ENCODE data around the gene ZNF511.

Gene ZNF511

GRCh38 chr10:133336577-133337369, 28.1 kb downstream of the ZNF511 start, which contains the start of gene CALY (continued):
- TF ChIP-seq, protein P1, sequence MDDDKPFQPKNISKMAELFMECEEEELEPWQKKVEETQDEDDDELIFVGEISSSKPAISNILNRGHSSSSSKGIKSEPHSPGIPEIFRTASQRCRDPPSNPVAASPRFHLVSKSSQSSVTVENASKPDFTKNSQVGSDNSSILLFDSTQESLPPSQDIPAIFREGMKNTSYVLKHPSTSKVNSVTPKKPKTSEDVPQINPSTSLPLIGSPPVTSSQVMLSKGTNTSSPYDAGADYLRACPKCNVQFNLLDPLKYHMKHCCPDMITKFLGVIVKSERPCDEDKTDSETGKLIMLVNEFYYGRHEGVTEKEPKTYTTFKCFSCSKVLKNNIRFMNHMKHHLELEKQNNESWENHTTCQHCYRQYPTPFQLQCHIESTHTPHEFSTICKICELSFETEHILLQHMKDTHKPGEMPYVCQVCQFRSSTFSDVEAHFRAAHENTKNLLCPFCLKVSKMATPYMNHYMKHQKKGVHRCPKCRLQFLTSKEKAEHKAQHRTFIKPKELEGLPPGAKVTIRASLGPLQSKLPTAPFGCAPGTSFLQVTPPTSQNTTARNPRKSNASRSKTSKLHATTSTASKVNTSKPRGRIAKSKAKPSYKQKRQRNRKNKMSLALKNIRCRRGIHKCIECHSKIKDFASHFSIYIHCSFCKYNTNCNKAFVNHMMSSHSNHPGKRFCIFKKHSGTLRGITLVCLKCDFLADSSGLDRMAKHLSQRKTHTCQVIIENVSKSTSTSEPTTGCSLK (tag by site-specific recombination; IDR thresholded peaks at IDR 0.05): no peak
- no peak for TF ChIP-seq ZNF37A (tag by site-specific recombination; IDR thresholded peaks at IDR 0.05)
- no peak for TF ChIP-seq GFI1B (tag by site-specific recombination; IDR thresholded peaks at IDR 0.05)
- no peak for TF ChIP-seq ZNF561 (tag by site-specific recombination; IDR thresholded peaks at IDR 0.05; ENCODE audit: borderline replicate concordance)
- TF ChIP-seq ZFP41 (tag by site-specific recombination; IDR thresholded peaks at IDR 0.05; ENCODE audit: borderline replicate concordance): no peak
- TF ChIP-seq MYNN (tag by site-specific recombination; IDR thresholded peaks at IDR 0.05; ENCODE audit: borderline replicate concordance): no peak
- TF ChIP-seq YY2 (tag by site-specific recombination; IDR thresholded peaks at IDR 0.05): no peak
- TF ChIP-seq BCL11A (tag by site-specific recombination; IDR thresholded peaks at IDR 0.05; ENCODE audit: low read depth): no peak
- no peak for TF ChIP-seq ZFP3 (tag by site-specific recombination; IDR thresholded peaks at IDR 0.05; ENCODE audit: low read depth)
- TF ChIP-seq ZNF670 (tag by site-specific recombination; IDR thresholded peaks at IDR 0.05; ENCODE audit: low read depth): peak; percentile 83; the same call in 1 of the 2 replicates
- TF ChIP-seq ZEB2 (tag by site-specific recombination; IDR thresholded peaks at IDR 0.05): peak; percentile 56; the same call in 1 of the 2 replicates
- TF ChIP-seq PRDM1 (tag by site-specific recombination; IDR thresholded peaks at IDR 0.05): no peak
- TF ChIP-seq, protein P2, sequence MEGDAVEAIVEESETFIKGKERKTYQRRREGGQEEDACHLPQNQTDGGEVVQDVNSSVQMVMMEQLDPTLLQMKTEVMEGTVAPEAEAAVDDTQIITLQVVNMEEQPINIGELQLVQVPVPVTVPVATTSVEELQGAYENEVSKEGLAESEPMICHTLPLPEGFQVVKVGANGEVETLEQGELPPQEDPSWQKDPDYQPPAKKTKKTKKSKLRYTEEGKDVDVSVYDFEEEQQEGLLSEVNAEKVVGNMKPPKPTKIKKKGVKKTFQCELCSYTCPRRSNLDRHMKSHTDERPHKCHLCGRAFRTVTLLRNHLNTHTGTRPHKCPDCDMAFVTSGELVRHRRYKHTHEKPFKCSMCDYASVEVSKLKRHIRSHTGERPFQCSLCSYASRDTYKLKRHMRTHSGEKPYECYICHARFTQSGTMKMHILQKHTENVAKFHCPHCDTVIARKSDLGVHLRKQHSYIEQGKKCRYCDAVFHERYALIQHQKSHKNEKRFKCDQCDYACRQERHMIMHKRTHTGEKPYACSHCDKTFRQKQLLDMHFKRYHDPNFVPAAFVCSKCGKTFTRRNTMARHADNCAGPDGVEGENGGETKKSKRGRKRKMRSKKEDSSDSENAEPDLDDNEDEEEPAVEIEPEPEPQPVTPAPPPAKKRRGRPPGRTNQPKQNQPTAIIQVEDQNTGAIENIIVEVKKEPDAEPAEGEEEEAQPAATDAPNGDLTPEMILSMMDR (tag by site-specific recombination; IDR thresholded peaks at IDR 0.05): no peak
- TF ChIP-seq ZNF791 (tag by site-specific recombination; IDR thresholded peaks at IDR 0.05): no peak
- no peak for TF ChIP-seq ZNF76 (tag by site-specific recombination; IDR thresholded peaks at IDR 0.05; ENCODE audit: borderline replicate concordance, low read depth)
- TF ChIP-seq ZNF350 (tag by site-specific recombination; IDR thresholded peaks at IDR 0.05): no peak
- peak; percentile 14 for TF ChIP-seq KLF17 (tag by site-specific recombination; IDR thresholded peaks at IDR 0.05)
- TF ChIP-seq ZNF645 (tag by site-specific recombination; IDR thresholded peaks at IDR 0.05): no peak

DNA sequence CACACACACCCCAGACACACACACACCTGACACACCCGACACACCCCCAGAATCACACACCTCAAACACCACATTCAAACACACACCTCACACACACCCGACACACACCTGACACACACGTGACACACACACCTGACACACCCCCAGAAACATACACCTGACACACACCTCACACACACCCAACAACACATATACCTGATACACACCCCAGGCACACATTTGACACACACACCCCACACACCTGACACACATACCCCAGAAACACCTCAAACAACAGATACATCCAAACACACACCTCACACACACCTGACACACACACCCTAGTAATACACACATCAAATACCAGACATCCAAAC, 28.6 kb downstream of the ZNF511 start:
- Histone ChIP-seq H3K27ac (ENCODE audit: extremely low read depth, low read depth, low read length) (no peak overlapping the region), H3K4me1 (ENCODE audit: control insufficient read depth, insufficient read depth, low read length) (peaks cover 2% of the 10 kb centered on the region; the same call in 1 of the 2 replicates), H3K36me3 (ENCODE audit: control insufficient read depth in 2 of 2, insufficient read depth in 1 of 2, low read length in 2 of 2) (no peaks in the 10 kb centered on the region), H3K9me3 (ENCODE audit: control insufficient read depth, insufficient read depth, low read depth, low read length) (no peaks in the 10 kb centered on the region), H3K4me3 (ENCODE audit: low read depth, low read length) (no peak overlapping the region)
- POLR2A ChIA-PET: no interaction called here
- CTCF ChIA-PET: no interaction called here
- TF ChIP-seq, protein P3, sequence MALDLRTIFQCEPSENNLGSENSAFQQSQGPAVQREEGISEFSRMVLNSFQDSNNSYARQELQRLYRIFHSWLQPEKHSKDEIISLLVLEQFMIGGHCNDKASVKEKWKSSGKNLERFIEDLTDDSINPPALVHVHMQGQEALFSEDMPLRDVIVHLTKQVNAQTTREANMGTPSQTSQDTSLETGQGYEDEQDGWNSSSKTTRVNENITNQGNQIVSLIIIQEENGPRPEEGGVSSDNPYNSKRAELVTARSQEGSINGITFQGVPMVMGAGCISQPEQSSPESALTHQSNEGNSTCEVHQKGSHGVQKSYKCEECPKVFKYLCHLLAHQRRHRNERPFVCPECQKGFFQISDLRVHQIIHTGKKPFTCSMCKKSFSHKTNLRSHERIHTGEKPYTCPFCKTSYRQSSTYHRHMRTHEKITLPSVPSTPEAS (tag by site-specific recombination; IDR thresholded peaks at IDR 0.05): 0 out of 2 replicates have a peak, but pooled peaks have one; percentile 5
- TF ChIP-seq KLF1 (tag by site-specific recombination; IDR thresholded peaks at IDR 0.05) (peak; percentile 21; the same call in 1 of the 2 replicates), ZNF416 (tag by site-specific recombination; IDR thresholded peaks at IDR 0.05) (0 out of 2 replicates have a peak, but pooled peaks have one; percentile 9), ZNF112 (tag by site-specific recombination; IDR thresholded peaks at IDR 0.05) (no peak), ZNF530 (tag by site-specific recombination; IDR thresholded peaks at IDR 0.05; ENCODE audit: low read depth) (no peak)
- TF ChIP-seq, protein P4, sequence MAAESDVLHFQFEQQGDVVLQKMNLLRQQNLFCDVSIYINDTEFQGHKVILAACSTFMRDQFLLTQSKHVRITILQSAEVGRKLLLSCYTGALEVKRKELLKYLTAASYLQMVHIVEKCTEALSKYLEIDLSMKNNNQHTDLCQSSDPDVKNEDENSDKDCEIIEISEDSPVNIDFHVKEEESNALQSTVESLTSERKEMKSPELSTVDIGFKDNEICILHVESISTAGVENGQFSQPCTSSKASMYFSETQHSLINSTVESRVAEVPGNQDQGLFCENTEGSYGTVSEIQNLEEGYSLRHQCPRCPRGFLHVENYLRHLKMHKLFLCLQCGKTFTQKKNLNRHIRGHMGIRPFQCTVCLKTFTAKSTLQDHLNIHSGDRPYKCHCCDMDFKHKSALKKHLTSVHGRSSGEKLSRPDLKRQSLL (tag by site-specific recombination; IDR thresholded peaks at IDR 0.05): no peak

Measured in HEK293 (cell line).